IMR-90 (cell line): ENCODE data around the gene TBC1D10B. TPM values are rescaled to one million over a fixed set of nuclear protein-coding genes. Genes with fewer than 3 reads are reported as not detected.

Experiments used
- ATAC-seq: fragments of 200-7000 bp; cut with Tn5 transposase; 2 replicates; pipeline ENCODE4 v1.9.1; 2020; ENCODE audit warnings: low read depth, mild to moderate bottlenecking, moderate library complexity
- BruUV-seq: library from RNA; stranded (reverse); fragments of 400-500 nt; replicated peaks from 2 replicates; lab custom pipeline; 2021; lab: Mats Ljungman, UMichigan
- CTCF ChIA-PET: fragments of 300-600 bp; formaldehyde crosslinking; extraction: SDS; loops from one replicate; lab custom pipeline; 2021; ENCODE audit warnings: antibody characterized with exemption; lab: Yijun Ruan, JAX
- POLR2A ChIA-PET: fragments of 300-600 bp; sonication (Branson Sonifier 250); formaldehyde crosslinking; loops from one replicate; lab custom pipeline; 2022; ENCODE audit warnings: antibody characterized with exemption; ENCODE audit not compliant: unreplicated experiment; lab: Charles Lee
- DNase-seq: peaks from one replicate; pipeline ENCODE4 v3.0.0; 2013
- H2AFZ ChIP-seq: replicated peaks from 2 replicates; pipeline ENCODE3; 2013; ENCODE audit warnings: low read length, mild to moderate bottlenecking; ENCODE audit not compliant: poor library complexity
- H2AK5ac ChIP-seq: 2 replicates; pipeline ENCODE4 v1.6.1; 2013; ENCODE audit warnings: low read depth, low read length, inconsistent platforms
- H2AK9ac ChIP-seq: replicated peaks from 2 replicates; pipeline ENCODE3; 2013; ENCODE audit warnings: mild to moderate bottlenecking, low read depth, low read length, moderate library complexity; ENCODE audit not compliant: poor library complexity
- H2BK120ac ChIP-seq: 2 replicates; pipeline ENCODE4 v1.6.1; 2013; ENCODE audit warnings: low read depth, low read length, inconsistent platforms
- H2BK15ac ChIP-seq: 3 replicates; pipeline ENCODE4 v1.6.1; 2013; ENCODE audit warnings: low read depth, low read length, inconsistent platforms
- H2BK20ac ChIP-seq: 2 replicates; pipeline ENCODE4 v1.6.1; 2013; ENCODE audit warnings: low read depth, mild to moderate bottlenecking, inconsistent platforms, low read length, moderate library complexity
- H2BK5ac ChIP-seq: 2 replicates; pipeline ENCODE4 v1.6.1; 2013; ENCODE audit warnings: mild to moderate bottlenecking, low read depth, low read length, inconsistent platforms; ENCODE audit not compliant: poor library complexity, severe bottlenecking
- H3K14ac ChIP-seq: replicated peaks from 2 replicates; pipeline ENCODE4 v1.6.1; 2013; ENCODE audit warnings: low read depth, low read length, inconsistent platforms
- H3K18ac ChIP-seq: 2 replicates; pipeline ENCODE4 v1.6.1; 2013; ENCODE audit warnings: low read depth, low read length, control low read depth
- H3K23ac ChIP-seq: 2 replicates; pipeline ENCODE4 v1.6.1; 2013; ENCODE audit warnings: low read depth, low read length, inconsistent platforms
- H3K27ac ChIP-seq: 2 replicates; pipeline ENCODE4 v1.5.1; 2013; ENCODE audit warnings: mild to moderate bottlenecking, control low read depth, low read length; ENCODE audit not compliant: insufficient read depth
- H3K27me3 ChIP-seq: 2 replicates; pipeline ENCODE4 v1.6.1; 2013; ENCODE audit warnings: low read length; ENCODE audit not compliant: control insufficient read depth, insufficient read depth
- H3K36me3 ChIP-seq: 2 replicates; pipeline ENCODE4 v1.6.1; 2013; ENCODE audit warnings: low read length, mixed read lengths; ENCODE audit not compliant: control insufficient read depth, insufficient read depth
- H3K4ac ChIP-seq: 2 replicates; pipeline ENCODE4 v1.6.1; 2013; ENCODE audit warnings: low read depth, low read length, inconsistent platforms
- H3K4me1 ChIP-seq: 2 replicates; pipeline ENCODE4 v1.6.1; 2013; ENCODE audit warnings: low read length, mixed read lengths; ENCODE audit not compliant: control insufficient read depth, insufficient read depth
- H3K4me2 ChIP-seq: 2 replicates; pipeline ENCODE4 v1.6.1; 2013; ENCODE audit warnings: low read depth, mild to moderate bottlenecking, control low read depth, low read length, moderate library complexity
- H3K4me3 ChIP-seq: 2 replicates; pipeline ENCODE4 v1.5.1; 2013; ENCODE audit warnings: low read depth, mild to moderate bottlenecking, control low read depth, low read length, moderate library complexity; ENCODE audit not compliant: insufficient read depth
- H3K56ac ChIP-seq: 2 replicates; pipeline ENCODE4 v1.6.1; 2013; ENCODE audit warnings: low read length, inconsistent platforms; ENCODE audit not compliant: insufficient read depth; ENCODE audit errors: extremely low read depth
- H3K79me1 ChIP-seq, 2 experiments: 2 replicates each; pipeline ENCODE4 v1.6.1; 2013; ENCODE audit warnings: low read length in 2 of 2, inconsistent platforms in 1 of 2, low read depth in 1 of 2
- H3K9ac ChIP-seq: 2 replicates; pipeline ENCODE4 v1.6.1; 2013; ENCODE audit warnings: low read depth, low read length, control low read depth
- H3K9me1 ChIP-seq: 2 replicates; pipeline ENCODE4 v1.6.1; 2013; ENCODE audit warnings: low read length, inconsistent platforms; ENCODE audit not compliant: insufficient read depth
- H3K9me3 ChIP-seq: 2 replicates; pipeline ENCODE4 v1.6.1; 2013; ENCODE audit warnings: low read length; ENCODE audit not compliant: control insufficient read depth, insufficient read depth
- H4K20me1 ChIP-seq: 2 replicates; pipeline ENCODE4 v1.6.1; 2013; ENCODE audit warnings: low read length, inconsistent platforms; ENCODE audit not compliant: insufficient read depth
- H4K5ac ChIP-seq: 2 replicates; pipeline ENCODE4 v1.6.1; 2013; ENCODE audit warnings: mild to moderate bottlenecking, low read depth, low read length, control low read depth
- H4K8ac ChIP-seq, 2 experiments: 2 replicates each; pipeline ENCODE4 v1.6.1; 2013; ENCODE audit warnings: low read depth in 2 of 2, low read length in 2 of 2, control low read depth in 1 of 2, inconsistent platforms in 1 of 2
- H4K91ac ChIP-seq: 2 replicates; pipeline ENCODE4 v1.6.1; 2013; ENCODE audit warnings: low read depth, low read length, inconsistent platforms; ENCODE audit not compliant: insufficient read depth
- BHLHE40 ChIP-seq: fragments of 150-350 bp; IDR thresholded peaks from 2 replicates; pipeline ENCODE4 v1.6.1; 2016; ENCODE audit warnings: mild to moderate bottlenecking, low read depth, low read length
- CEBPB ChIP-seq: IDR thresholded peaks from 2 replicates; pipeline ENCODE4 v1.6.1; 2012; ENCODE audit warnings: low read depth, low read length, improper control_type of control experiment
- CHD1 ChIP-seq: IDR thresholded peaks from 2 replicates; pipeline ENCODE4 v1.6.1; 2012; ENCODE audit warnings: low read depth, low read length, improper control_type of control experiment
- MAFK ChIP-seq: IDR thresholded peaks from 2 replicates; pipeline ENCODE4 v1.6.1; 2012; ENCODE audit warnings: low read depth, low read length, improper control_type of control experiment
- RAD21 ChIP-seq: IDR thresholded peaks from 2 replicates; pipeline ENCODE4 v1.6.1; 2012; ENCODE audit warnings: low read length, improper control_type of control experiment
- RCOR1 ChIP-seq: IDR thresholded peaks from 2 replicates; pipeline ENCODE4 v1.6.1; 2012; ENCODE audit warnings: mild to moderate bottlenecking, low read length, improper control_type of control experiment; ENCODE audit not compliant: insufficient replicate concordance
- RFX5 ChIP-seq: IDR thresholded peaks from 2 replicates; pipeline ENCODE4 v1.8.0; 2012; ENCODE audit warnings: low read depth, mild to moderate bottlenecking, low read length, moderate library complexity
- WGBS, 2 experiments: methylation state at CpG; one replicate each; pipeline versions ENCODE4 v1.1.5 to v1.1.7; 2013; ENCODE audit warnings: missing lambda C conversion rate in 2 of 2; ENCODE audit not compliant: insufficient read length in 1 of 2; ENCODE audit errors: extremely low coverage in 2 of 2; 5-methylcytosine and 5-hydroxymethylcytosine counted together
- dilution Hi-C: fragments of 300-500 bp; cut with HindIII; formaldehyde crosslinking; loops from one replicate; pipeline ENCODE4 v1.14.3; 2018; ENCODE audit warnings: low sequenced_read_pairs; ENCODE audit not compliant: unreplicated experiment
- in situ Hi-C: fragments of 300-500 bp; cut with MboI; formaldehyde crosslinking; loops from 3 replicates; pipeline ENCODE4 v1.14.3; 2019; ENCODE audit warnings: low sequenced_read_pairs, inconsistent platforms, mixed read lengths
- intact Hi-C: fragments of 100-400 bp; cut with micrococcal nuclease; formaldehyde crosslinking; loops from 2 replicates; pipeline ENCODE4 v1.10.0; 2022
- polyA plus RNA-seq, 3 experiments: library from polyadenylated mRNA; depleted of rRNA; stranded (reverse); fragments of >200 nt; gene quantifications; 2 replicates each; pipeline ENCODE4 v1.2.3, GENCODE V29; 2012; ENCODE audit warnings: low replicate concordance in 1 of 3
- total RNA-seq: library from RNA; depleted of rRNA; stranded (reverse); fragments of >200 nt; gene quantifications from 2 replicates; pipeline ENCODE4 v1.2.3, GENCODE V29; 2012
- TF ChIP-seq, protein P1 (sequence below): fragments of 150-350 bp; IDR thresholded peaks from 2 replicates; pipeline ENCODE4 v1.6.1; 2017; ENCODE audit warnings: mild to moderate bottlenecking, antibody characterized with exemption, low read length, low read depth
- TF ChIP-seq, protein P2 (sequence below): fragments of 150-350 bp; IDR thresholded peaks from 2 replicates; pipeline ENCODE4 v1.6.1; 2016; ENCODE audit warnings: low read depth, mild to moderate bottlenecking, low read length, moderate library complexity, borderline replicate concordance
- TF ChIP-seq, protein P3 (sequence below): conservative IDR thresholded peaks from 2 replicates; pipeline ENCODE4 v1.5.1; 2012; ENCODE audit warnings: mild to moderate bottlenecking, low read depth, low read length, improper control_type of control experiment

The TBC1D10B gene
- total and polyA plus RNA-seq, 2 of the 4 experiments (the other 2 are of a cell fraction): 8.4 to 24.9 TPM

DNA sequence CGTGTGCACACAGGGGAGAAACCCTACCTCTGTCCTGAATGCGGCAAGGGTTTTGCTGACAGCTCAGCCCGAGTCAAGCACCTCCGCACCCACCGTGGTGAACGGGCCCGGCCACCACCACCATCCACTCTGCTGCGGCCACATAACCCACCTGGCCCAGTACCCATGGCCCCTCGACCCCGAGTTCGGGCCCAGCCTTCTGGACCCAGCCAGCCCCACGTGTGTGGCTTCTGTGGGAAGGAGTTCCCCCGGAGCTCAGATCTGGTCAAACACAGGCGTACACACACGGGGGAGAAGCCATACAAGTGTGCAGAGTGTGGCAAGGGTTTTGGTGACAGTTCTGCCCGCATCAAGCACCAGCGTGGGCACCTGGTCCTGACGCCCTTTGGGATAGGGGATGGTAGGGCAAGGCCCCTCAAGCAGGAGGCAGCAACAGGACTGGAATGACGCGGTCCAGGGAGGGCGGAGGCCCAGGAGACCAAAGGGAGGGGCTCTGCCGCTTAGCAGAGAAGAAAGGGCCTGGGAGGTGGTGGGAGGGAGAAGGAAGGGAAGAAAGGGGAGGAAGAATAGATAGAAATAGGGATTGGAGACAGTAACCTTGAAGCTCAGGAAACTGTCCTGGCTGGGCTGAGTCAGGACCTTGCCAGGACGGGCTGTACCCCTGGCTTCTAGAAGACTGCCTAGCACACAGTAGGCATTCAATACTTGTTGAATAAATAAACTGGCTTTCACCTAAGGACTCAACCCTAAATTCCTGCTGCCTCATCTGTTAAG, 28.6 kb upstream of the TBC1D10B start (continued):
- TF ChIP-seq, protein P1, sequence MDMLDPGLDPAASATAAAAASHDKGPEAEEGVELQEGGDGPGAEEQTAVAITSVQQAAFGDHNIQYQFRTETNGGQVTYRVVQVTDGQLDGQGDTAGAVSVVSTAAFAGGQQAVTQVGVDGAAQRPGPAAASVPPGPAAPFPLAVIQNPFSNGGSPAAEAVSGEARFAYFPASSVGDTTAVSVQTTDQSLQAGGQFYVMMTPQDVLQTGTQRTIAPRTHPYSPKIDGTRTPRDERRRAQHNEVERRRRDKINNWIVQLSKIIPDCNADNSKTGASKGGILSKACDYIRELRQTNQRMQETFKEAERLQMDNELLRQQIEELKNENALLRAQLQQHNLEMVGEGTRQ: no peak
- no peak for TF ChIP-seq RFX5

DNA sequence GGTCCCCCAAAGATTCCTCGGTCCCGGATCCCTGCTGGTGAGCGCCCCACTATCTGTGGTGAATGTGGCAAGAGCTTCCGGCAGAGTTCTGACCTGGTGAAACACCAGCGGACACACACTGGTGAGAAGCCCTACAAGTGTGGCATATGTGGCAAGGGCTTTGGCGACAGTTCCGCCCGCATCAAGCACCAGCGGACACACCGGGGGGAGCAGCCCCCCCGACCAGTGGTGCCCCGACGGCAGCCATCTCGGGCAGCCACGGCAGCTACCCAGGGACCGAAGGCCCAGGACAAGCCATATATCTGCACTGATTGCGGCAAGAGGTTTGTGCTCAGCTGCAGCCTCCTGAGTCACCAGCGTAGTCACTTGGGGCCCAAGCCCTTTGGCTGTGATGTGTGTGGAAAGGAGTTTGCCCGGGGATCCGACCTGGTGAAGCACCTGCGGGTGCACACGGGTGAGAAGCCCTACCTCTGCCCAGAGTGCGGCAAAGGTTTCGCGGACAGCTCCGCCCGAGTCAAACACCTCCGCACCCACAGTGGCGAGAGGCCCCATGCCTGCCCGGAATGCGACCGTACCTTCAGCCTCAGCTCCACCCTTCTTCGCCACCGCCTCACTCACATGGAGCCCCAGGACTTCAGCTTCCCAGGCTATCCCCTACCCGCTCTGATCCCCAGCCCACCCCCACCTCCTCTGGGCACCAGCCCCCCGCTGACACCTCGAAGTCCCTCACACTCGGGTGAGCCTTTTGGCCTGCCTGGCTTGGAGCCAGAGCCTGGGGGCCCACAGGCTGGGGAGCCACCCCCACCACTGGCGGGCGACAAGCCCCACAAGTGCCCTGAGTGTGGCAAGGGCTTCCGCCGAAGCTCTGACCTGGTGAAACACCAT, 27.7 kb upstream of the TBC1D10B start:
- no peak for DNase-seq
- H4K5ac ChIP-seq: no peak overlapping the region
- TF ChIP-seq, protein P2, sequence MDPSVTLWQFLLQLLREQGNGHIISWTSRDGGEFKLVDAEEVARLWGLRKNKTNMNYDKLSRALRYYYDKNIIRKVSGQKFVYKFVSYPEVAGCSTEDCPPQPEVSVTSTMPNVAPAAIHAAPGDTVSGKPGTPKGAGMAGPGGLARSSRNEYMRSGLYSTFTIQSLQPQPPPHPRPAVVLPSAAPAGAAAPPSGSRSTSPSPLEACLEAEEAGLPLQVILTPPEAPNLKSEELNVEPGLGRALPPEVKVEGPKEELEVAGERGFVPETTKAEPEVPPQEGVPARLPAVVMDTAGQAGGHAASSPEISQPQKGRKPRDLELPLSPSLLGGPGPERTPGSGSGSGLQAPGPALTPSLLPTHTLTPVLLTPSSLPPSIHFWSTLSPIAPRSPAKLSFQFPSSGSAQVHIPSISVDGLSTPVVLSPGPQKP: no peak
- TF ChIP-seq RAD21 (no peak), CEBPB (no peak), CHD1 (no peak), MAFK (no peak), RCOR1 (no peak), BHLHE40 (no peak)
- TF ChIP-seq, protein P3, sequence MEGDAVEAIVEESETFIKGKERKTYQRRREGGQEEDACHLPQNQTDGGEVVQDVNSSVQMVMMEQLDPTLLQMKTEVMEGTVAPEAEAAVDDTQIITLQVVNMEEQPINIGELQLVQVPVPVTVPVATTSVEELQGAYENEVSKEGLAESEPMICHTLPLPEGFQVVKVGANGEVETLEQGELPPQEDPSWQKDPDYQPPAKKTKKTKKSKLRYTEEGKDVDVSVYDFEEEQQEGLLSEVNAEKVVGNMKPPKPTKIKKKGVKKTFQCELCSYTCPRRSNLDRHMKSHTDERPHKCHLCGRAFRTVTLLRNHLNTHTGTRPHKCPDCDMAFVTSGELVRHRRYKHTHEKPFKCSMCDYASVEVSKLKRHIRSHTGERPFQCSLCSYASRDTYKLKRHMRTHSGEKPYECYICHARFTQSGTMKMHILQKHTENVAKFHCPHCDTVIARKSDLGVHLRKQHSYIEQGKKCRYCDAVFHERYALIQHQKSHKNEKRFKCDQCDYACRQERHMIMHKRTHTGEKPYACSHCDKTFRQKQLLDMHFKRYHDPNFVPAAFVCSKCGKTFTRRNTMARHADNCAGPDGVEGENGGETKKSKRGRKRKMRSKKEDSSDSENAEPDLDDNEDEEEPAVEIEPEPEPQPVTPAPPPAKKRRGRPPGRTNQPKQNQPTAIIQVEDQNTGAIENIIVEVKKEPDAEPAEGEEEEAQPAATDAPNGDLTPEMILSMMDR: no peak

More for the DNA sequence above, 27.7 kb upstream of the TBC1D10B start:
- H3K27ac ChIP-seq: no peak overlapping the region
- CTCF ChIA-PET: no interaction called here
- H3K9me3 ChIP-seq: no peaks in the 10 kb centered on the region
- POLR2A ChIA-PET: no interaction called here
- no peak overlapping the region for H4K91ac ChIP-seq
- no peak overlapping the region for H2BK20ac ChIP-seq
- no TSS peak for BruUV-seq
- 93% methylated on average over 34 of the region's 42 CpGs; no CpG with 5 or more reads in 1 of the 2 experiments for whole genome bisulfite sequencing, 2 experiments
- H3K18ac ChIP-seq: no peak overlapping the region
- H3K36me3 ChIP-seq: peaks cover 12% of the 10 kb centered on the region; the same call in 1 of the 2 replicates
- H3K4me3 ChIP-seq: no peak overlapping the region
- intact Hi-C loops (no loop called here), dilution Hi-C loops (no loop called here), in situ Hi-C loops (no loop called here)
- H2AK5ac ChIP-seq: no peak overlapping the region
- ATAC-seq: no peak
- H3K4me2 ChIP-seq: no peak overlapping the region
- peaks cover 0 to 52% of the 10 kb centered on the region in 2 experiments for H3K79me1 ChIP-seq
- H2AFZ ChIP-seq: no peak overlapping the region
- H3K27me3 ChIP-seq: no peaks in the 10 kb centered on the region
- H3K4me1 ChIP-seq: peaks cover 10% of the 10 kb centered on the region
- H3K23ac ChIP-seq: no peak overlapping the region
- no peak overlapping the region for H2BK5ac ChIP-seq
- no peak overlapping the region for H2AK9ac ChIP-seq
- no peak overlapping the region for H2BK120ac ChIP-seq
- H3K4ac ChIP-seq: no peak overlapping the region
- H3K14ac ChIP-seq: no peak overlapping the region
- no peak overlapping the region for H4K8ac ChIP-seq
- H3K56ac ChIP-seq: no peak overlapping the region
- no peaks in the 10 kb centered on the region for H4K20me1 ChIP-seq
- H2BK15ac ChIP-seq: no peak overlapping the region
- peaks cover 4% of the 10 kb centered on the region; the same call in 1 of the 2 replicates for H3K9me1 ChIP-seq
- H3K9ac ChIP-seq: no peak overlapping the region
